ENCODE data around the gene DLEC1. TPM values are rescaled to one million over a fixed set of nuclear protein-coding genes. Genes with fewer than 3 reads are reported as not detected.

Gene DLEC1
- total RNA-seq, 2 experiments from 2014 or later: 0.19 to 0.46 TPM

DNA sequence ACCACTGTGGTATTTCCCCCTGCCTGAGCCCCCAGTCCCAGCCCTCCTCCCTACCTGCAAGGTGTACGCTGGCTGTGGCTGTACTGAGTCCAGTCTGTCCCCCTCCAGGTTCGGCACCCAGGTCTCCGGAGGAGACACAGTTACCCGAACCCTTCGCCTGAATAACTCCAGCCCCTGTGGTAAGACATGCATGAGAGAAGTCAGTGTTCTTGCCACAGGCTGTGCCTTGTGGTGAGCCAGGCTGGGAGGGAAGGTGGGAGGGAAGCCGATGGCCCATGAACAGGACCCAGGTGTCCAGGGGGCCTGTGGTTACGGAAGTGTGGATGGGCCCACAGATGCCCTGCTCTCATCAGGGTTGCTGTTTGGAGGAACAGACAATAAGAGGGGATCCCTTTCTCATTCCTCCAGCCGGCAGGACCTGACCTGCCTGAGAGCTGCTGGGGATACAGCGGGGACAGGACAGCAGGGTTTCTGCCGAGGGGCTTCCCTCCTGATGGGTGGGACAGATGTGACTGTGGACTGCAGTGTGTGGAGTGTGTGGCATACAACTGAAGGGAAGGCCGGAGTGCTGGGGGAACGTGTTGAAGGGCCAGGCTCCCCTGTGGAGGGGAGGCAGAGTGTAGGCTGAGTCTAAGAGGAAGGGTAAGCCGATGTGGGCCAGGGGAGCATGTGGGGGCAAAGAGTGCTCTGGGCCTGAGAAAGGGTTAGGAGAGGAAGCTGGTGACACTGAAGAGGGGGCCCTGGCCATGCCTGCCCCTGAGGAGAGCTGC lies 76.1 kb downstream of the DLEC1 start:
- POLR2A ChIA-PET: no interaction called here
- intact Hi-C loops (cut with DNase I, micrococcal nuclease): loop anchor here in 1 of 2 experiments (5.0 kb wide), 1 partner anchor 232 kb away; the partner anchor contains the start of gene XYLB
- no peaks in the 10 kb centered on the region for H3K36me3 Mint-ChIP-seq (ENCODE audit: low read depth)
- H3K9me3 Mint-ChIP-seq (ENCODE audit: low read depth): no peaks in the 10 kb centered on the region
- no peak overlapping the region for H3K27ac Mint-ChIP-seq
- ATAC-seq: no peak
- H3K4me3 Mint-ChIP-seq: no peak overlapping the region
- CTCF ChIA-PET: interaction anchor here (0.7 kb wide), 1 partner anchor 21 kb away, joined by 3 read pairs; no protein-coding TSS in a partner anchor
- no peaks in the 10 kb centered on the region for H3K27me3 Mint-ChIP-seq
- H3K4me1 Mint-ChIP-seq: no peaks in the 10 kb centered on the region
- DNase-seq: no peak

DNA sequence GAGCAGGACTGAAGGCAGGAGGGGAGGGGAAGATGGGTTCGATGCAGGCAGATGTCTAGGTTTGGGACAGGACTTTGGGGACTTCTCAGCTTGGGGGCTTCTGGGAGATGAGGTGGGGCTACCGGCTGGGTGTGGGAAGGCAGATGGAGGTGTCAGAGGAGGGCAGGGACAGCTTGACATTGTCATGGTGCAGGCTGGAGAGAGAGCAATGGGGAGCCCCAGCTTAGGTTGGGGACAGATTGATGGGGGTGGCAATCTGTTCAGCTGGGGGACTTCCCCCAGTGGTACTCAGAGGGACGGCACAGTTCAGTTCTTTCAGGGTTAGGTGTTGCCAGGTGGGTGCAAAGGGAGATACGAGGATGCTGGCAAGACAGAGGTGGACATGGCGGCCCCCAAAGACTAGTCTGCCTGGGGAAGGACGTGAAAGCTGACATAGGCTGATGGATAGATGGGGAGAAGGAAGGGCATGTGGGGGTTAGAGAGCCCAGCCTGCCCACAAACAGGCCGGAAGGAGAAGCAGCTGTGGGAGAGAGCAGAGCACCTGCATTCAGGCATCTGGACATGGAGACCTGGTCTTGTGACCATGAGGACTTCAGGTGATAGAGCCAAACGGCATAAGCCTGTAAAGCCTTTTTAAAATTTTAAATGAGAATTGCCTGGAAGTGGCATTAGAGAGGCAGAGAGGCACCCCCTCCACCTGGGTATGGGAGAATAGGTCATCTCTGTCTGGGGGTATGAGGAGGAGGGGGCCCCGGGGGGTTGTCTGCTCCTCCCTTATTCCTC lies 76.8 kb downstream of the DLEC1 start:
- CTCF ChIA-PET: interaction anchor here (0.6 to 1.7 kb wide), 3 partner anchors 22 to 181 kb away, joined by 3 to 4 read pairs (median 3); no protein-coding TSS in a partner anchor
- intact Hi-C loops (cut with DNase I, micrococcal nuclease): loop anchor here in 1 of 2 experiments (5.0 kb wide), 1 partner anchor 231 kb away; the partner anchor contains the start of gene XYLB
- ATAC-seq (no peak), DNase-seq (no peak)
- no peaks in the 10 kb centered on the region for H3K4me1 Mint-ChIP-seq
- H3K27me3 Mint-ChIP-seq: no peaks in the 10 kb centered on the region
- no peak overlapping the region for H3K27ac Mint-ChIP-seq
- H3K4me3 Mint-ChIP-seq: no peak overlapping the region
- no peaks in the 10 kb centered on the region for H3K9me3 Mint-ChIP-seq (ENCODE audit: low read depth)
- H3K36me3 Mint-ChIP-seq (ENCODE audit: low read depth): peaks cover 3% of the 10 kb centered on the region
- POLR2A ChIA-PET: no interaction called here

DNA sequence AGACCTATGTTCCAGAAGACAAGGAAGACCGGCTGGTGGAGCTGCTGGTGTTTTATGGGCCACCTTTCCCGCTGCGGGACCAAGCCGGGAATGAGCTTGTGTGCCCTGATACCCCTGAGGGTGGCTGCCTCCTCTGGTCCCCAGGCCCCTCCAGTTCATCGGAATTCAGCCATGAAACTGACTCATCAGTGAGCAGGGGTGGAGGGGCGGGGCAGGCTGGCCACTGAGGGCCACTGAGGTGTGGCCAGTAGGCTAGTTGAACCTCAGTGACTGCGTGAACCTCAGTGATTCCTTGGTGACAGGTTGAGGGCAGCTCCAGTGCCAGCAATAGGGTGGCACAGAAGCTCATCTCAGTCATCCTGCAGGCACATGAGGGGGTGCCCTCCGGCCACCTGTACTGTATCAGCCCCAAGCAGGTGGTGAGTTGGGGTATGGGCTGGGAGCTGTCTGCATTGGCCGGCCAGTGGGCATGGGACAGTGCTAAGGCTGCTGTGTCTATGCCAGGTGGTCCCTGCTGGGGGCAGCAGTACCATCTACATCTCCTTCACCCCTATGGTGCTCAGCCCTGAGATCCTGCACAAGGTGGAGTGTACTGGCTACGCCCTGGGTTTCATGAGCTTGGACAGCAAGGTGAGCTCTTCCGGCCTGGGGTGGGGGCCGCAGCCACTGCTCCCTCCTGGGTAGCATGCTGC lies 77.6 kb downstream of the DLEC1 start:
- H3K9me3 Mint-ChIP-seq (ENCODE audit: low read depth): no peaks in the 10 kb centered on the region
- POLR2A ChIA-PET: no interaction called here
- intact Hi-C loops (cut with DNase I, micrococcal nuclease): loop anchor here in 1 of 2 experiments (5.0 kb wide), 1 partner anchor 231 kb away; the partner anchor contains the start of gene XYLB

DNA sequence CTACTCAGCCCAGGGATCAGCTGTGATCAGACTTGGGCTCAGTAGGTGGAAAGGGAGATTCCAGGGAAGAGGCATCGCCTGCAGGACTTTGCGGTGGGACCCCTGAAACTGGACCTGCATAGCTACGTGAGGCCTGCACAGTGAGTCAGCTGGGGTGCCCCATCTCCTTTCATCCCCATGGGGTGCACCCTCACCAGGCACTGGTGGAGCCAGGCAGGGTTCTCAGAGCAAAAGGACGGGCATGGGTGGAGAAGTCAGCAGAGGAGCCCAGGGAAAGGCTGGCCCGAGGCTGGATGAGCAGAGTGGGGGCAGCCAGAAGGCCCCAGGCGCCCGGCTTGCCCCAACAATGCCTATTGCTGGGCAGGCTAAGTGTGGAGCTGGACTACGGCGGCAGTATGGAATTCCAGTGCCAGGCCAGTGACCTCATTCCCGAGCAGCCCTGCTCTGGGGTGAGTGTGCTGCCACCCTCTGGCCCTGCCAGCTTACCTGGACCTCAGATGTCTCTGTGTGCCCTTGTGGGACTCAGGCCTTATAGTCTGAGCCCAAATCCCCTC lies 78.2 kb downstream of the DLEC1 start:
- Mint-ChIP-seq H3K9me3 (ENCODE audit: low read depth) (no peaks in the 10 kb centered on the region), H3K4me3 (no peak overlapping the region), H3K27ac (no peak overlapping the region), H3K4me1 (no peaks in the 10 kb centered on the region), H3K27me3 (no peaks in the 10 kb centered on the region), H3K36me3 (ENCODE audit: low read depth) (peaks cover 5% of the 10 kb centered on the region)
- ChIA-PET CTCF (interaction anchor here (0.5 to 1.7 kb wide), 13 partner anchors 11 to 404 kb away, joined by 3 to 6 read pairs (median 4); no protein-coding TSS in a partner anchor), POLR2A (no interaction called here)
- DNase-seq (no peak), ATAC-seq (peak; percentile 1)
- intact Hi-C loops (cut with DNase I, micrococcal nuclease): loop anchor here in 1 of 2 experiments (5.0 kb wide), 1 partner anchor 230 kb away; the partner anchor contains the start of gene XYLB

More for the DNA sequence above, 77.6 kb downstream of the DLEC1 start:
- Mint-ChIP-seq H3K27me3 (no peaks in the 10 kb centered on the region), H3K4me3 (no peak overlapping the region), H3K27ac (no peak overlapping the region), H3K4me1 (no peaks in the 10 kb centered on the region), H3K36me3 (ENCODE audit: low read depth) (peaks cover 5% of the 10 kb centered on the region)
- CTCF ChIA-PET: interaction anchor here (0.6 to 1.7 kb wide), 9 partner anchors 11 to 405 kb away, joined by 3 to 6 read pairs (median 3); partner anchors contain the start of gene ACAA1
- ATAC-seq (no peak), DNase-seq (no peak)

DNA sequence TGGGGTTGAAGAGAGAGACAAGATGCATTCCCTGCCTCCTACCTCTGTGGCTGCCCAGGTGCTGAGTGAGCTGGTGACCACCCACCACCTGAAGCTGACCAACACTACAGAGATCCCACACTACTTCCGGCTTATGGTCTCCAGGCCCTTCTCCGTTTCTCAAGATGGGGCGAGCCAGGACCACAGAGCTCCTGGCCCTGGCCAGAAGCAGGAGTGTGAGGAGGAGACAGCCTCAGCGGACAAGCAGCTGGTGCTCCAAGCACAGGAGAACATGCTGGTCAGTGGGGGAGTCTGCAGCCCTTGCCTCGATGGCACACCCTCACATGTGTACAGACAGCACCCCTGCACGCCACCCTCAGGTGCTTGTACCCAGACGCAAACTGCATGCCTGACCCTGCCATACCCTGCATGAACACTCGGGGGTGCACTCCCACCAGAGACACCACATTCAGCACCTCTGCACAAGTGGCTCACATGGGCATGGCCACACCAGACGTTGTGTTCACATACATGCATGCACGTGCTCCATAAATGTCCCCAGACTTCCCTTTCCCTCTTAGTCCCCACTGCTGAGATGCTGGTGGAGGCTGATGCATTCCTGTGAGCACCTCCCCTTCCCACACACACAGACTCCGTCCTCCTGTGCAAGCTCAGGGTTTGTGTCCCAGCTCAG lies 78.9 kb downstream of the DLEC1 start:
- peak; percentile 86 for DNase-seq
- Mint-ChIP-seq H3K27me3 (no peaks in the 10 kb centered on the region), H3K4me1 (no peaks in the 10 kb centered on the region), H3K4me3 (no peak overlapping the region), H3K9me3 (ENCODE audit: low read depth) (no peaks in the 10 kb centered on the region), H3K27ac (no peak overlapping the region), H3K36me3 (ENCODE audit: low read depth) (peaks cover 10% of the 10 kb centered on the region)
- ChIA-PET POLR2A (no interaction called here), CTCF (interaction anchor here (0.5 to 1.7 kb wide), 19 partner anchors 15 to 374 kb away, joined by 3 to 6 read pairs (median 4); no protein-coding TSS in a partner anchor)
- intact Hi-C loops (cut with DNase I, micrococcal nuclease): loop anchor here (1.0 to 5.0 kb wide), 3 partner anchors 180 to 362 kb away; partner anchors contain the start of gene XYLB (in 1 of the 2)
- ATAC-seq: peak; percentile 91

DNA sequence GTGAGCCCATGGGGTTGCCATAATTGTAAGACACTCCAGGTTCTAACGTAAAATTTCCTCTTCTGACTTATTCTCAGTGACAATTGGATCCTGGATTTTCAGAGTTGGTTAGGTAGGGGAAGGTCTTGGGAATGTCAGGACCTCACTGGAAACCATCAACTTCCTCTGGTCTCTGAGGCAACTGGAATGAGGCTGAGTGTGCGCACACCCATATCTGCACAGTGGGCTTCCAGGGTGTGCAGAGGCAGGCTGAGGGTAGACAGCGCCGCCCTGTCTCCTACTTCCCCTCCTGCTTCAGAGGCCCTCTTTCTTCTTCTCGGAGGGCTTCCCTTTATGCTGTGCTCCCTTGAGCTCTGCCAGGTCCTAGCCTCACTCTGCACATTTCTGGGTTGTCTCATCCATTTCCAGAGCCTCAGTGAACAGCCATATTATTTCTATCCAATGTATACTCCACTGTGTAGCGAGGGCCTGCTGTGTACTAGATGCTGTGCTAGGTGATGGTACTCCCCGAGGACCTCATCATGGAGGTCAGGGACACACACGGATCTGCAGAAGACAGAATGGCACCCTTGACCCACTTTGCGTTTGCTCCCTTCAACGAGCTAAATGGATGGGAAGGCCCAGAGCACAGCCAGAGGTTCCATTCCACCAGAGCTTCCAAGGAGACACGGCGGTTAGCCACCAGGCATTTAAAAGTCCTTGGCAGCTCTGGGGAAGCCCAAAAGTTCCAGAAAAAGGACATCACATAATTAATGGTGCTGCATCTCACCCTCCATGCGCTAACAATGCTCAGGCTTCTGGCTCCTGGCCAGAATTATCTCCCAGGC lies 79.6 kb downstream of the DLEC1 start:
- H3K4me1 Mint-ChIP-seq: no peaks in the 10 kb centered on the region
- ATAC-seq (no peak), DNase-seq (no peak)
- intact Hi-C loops (cut with DNase I, micrococcal nuclease): loop anchor here (1.0 to 5.0 kb wide), 3 partner anchors 180 to 362 kb away; partner anchors contain the start of gene XYLB (in 1 of the 2)
- H3K9me3 Mint-ChIP-seq (ENCODE audit: low read depth): no peaks in the 10 kb centered on the region
- ChIA-PET POLR2A (no interaction called here), CTCF (interaction anchor here (0.6 to 1.6 kb wide), 13 partner anchors 16 to 373 kb away, joined by 3 to 5 read pairs (median 3); no protein-coding TSS in a partner anchor)
- no peak overlapping the region for H3K27ac Mint-ChIP-seq
- H3K36me3 Mint-ChIP-seq (ENCODE audit: low read depth): peaks cover 14% of the 10 kb centered on the region
- H3K27me3 Mint-ChIP-seq: no peaks in the 10 kb centered on the region
- H3K4me3 Mint-ChIP-seq: no peak overlapping the region

DNA sequence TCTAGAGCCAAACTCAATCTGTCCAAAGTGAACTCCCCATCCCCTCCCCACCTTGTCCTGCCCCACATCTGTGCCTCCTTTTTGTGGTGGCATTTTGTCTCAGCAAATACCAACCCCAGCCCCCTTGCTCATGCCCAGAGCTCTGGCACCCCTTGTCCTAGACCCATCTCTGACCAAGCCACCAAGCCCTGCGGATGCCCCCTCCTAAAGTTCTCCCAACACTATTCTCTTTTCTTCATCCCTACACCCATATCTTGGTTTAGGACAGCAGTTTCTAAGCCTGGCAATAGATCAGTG lies 80.2 kb downstream of the DLEC1 start:
- Mint-ChIP-seq H3K27me3 (no peaks in the 10 kb centered on the region), H3K9me3 (ENCODE audit: low read depth) (no peaks in the 10 kb centered on the region)
- CTCF ChIA-PET: interaction anchor here (1.0 to 1.6 kb wide), 6 partner anchors 9 to 373 kb away, joined by 3 to 4 read pairs (median 4); no protein-coding TSS in a partner anchor

DNA sequence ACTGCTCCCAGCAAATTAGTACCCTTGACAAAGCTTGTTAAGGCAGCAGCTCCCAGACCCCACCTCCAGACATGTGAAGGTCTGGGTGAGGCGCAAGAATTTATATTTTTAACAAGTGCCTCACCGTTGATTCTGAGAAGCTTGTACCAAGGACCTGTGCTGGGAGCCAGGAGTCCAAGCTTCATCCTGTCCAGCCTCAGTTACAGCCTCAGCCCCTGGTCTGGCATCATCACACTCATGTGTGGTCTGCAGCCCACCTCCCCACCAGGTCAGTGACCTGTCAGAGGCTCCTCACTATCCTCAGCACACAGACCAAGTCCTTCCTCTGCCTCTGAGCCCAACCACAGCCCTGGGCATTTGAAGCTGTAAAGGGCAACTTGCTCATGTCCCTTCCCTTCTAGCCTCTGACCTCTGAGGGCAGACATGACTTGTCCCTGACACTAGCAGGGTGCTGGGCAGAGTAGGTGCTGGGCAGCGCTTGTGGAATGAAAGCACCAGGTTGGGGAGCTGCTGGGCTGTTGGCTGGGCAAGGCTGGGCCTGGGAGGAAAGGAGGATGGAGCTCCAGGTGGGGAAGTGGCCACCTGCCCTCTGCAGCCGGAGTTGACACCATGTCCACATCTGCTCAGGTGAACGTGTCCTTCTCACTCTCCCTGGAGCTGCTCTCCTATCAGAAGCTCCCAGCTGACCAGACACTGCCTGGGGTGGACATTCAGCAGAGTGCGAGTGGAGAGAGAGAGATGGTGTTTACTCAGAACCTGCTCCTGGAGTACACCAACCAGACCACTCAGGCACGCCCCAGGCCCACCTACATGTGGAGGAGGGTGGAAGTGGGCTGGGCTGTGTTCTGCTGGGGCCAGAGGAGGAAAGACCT lies 81.0 kb downstream of the DLEC1 start:
- Mint-ChIP-seq H3K36me3 (ENCODE audit: low read depth) (peaks cover 20% of the 10 kb centered on the region), H3K27ac (peak overlapping the region; percentile 21), H3K27me3 (no peaks in the 10 kb centered on the region), H3K4me1 (no peaks in the 10 kb centered on the region), H3K4me3 (no peak overlapping the region), H3K9me3 (ENCODE audit: low read depth) (no peaks in the 10 kb centered on the region)
- POLR2A ChIA-PET: interaction anchor here (0.6 kb wide), 1 partner anchor 159 kb away, joined by 5 read pairs; no protein-coding TSS in a partner anchor
- intact Hi-C loops (cut with DNase I, micrococcal nuclease): loop anchor here in 1 of 2 experiments (5.0 kb wide), 1 partner anchor 227 kb away; the partner anchor contains the start of gene XYLB
- CTCF ChIA-PET: interaction anchor here (0.6 to 1.4 kb wide), 6 partner anchors 8 to 532 kb away, joined by 3 to 4 read pairs (median 3); no protein-coding TSS in a partner anchor
- no peak for DNase-seq
- ATAC-seq: no peak

More for the DNA sequence above, 80.2 kb downstream of the DLEC1 start:
- DNase-seq (no peak), ATAC-seq (no peak)
- H3K36me3 Mint-ChIP-seq (ENCODE audit: low read depth): peaks cover 14% of the 10 kb centered on the region
- H3K4me3 Mint-ChIP-seq: no peak overlapping the region
- intact Hi-C loops (cut with DNase I, micrococcal nuclease): loop anchor here in 1 of 2 experiments (5.0 kb wide), 1 partner anchor 228 kb away; the partner anchor contains the start of gene XYLB
- POLR2A ChIA-PET: no interaction called here
- H3K4me1 Mint-ChIP-seq: no peaks in the 10 kb centered on the region
- H3K27ac Mint-ChIP-seq: no peak overlapping the region
